Pons (tissue), 1 donor: ENCODE measurements around the gene CCDC184.

ENCODE experiments used
- DNase-seq: peaks from one replicate; pipeline ENCODE4 v3.0.0-alpha.2; 2016; ENCODE audit warnings: low spot score

The CCDC184 gene

DNA sequence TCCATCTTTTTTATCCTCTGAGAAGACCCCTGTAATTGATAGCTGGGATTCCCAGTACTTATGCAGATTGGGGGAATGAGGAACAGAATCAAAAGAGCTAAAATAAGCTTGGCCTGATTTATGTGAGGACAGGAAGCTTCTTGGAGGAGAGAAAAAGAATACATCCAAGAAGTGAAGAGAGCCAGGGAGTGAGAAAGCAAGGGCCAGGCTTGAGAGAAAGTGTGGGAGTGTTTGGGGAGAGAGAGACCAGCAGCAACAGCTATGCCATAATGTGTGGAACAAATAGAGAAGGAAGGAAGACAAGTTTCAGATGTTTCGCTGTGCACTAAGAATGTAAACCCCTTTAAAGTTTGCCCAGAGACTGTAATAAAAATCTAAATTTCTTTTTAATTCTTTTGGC, 4.0 kb upstream of the CCDC184 start:
- no peak for DNase-seq

DNA sequence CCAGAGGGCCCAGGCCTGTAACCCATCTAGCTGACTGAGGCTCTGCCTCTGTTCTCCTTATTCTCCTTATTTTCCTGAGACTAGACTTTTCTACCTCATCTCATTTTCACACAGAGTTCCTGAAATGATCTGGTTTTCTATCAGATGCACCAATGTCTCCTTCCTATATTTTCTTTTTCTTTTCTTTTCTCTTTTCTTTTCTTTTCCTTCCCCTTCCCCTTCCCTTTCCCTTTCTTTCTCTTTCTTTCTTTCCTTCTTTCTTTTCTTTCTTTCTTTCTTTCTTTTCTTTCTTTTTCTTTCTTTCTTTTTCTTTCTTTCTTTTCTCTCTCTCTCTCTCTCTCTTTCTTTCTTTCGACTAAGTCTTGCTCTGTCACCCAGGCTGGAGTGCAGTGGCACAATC, 3.0 kb upstream of the CCDC184 start:
- no peak for DNase-seq

DNA sequence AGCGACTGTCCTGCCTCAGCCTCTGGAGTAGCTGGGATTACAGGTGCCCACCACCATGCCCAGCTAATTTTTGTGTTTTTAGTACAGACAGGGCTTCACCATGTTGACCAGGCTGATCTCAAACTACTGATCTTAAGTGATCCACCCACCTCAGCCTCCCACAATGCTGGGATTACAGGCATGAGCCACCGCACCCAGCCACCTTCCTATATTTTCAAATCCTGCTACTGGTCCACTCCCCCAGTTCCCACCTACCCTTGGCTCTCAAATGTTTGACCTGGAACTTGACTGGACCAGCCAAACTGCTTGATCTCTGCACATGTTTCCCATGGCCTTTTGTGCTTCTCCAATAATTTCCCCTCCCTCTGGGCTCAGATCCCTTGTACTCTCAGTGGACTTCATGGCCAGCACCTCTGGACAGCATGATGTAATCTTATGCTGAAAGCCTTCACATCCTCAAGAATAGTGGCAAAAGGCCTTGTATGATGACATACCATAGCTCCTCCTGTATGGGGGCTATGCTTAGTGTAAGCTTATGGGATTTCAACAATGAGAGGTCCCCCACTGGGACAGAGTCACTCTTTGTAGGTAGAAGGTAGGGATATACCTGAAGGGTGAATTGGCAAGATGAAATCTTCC, 2.5 kb upstream of the CCDC184 start:
- DNase-seq = no peak

GRCh38 chr12:48182631-48183030, 813 bp upstream of the CCDC184 start:
- no peak for DNase-seq

- DNase-seq = no peak
Observed at GRCh38 chr12:48183876-48184548, 568 bp downstream of the CCDC184 start.

- no peak for DNase-seq
Observed at GRCh38 chr12:48184549-48184922, 1.1 kb downstream of the CCDC184 start.

DNA sequence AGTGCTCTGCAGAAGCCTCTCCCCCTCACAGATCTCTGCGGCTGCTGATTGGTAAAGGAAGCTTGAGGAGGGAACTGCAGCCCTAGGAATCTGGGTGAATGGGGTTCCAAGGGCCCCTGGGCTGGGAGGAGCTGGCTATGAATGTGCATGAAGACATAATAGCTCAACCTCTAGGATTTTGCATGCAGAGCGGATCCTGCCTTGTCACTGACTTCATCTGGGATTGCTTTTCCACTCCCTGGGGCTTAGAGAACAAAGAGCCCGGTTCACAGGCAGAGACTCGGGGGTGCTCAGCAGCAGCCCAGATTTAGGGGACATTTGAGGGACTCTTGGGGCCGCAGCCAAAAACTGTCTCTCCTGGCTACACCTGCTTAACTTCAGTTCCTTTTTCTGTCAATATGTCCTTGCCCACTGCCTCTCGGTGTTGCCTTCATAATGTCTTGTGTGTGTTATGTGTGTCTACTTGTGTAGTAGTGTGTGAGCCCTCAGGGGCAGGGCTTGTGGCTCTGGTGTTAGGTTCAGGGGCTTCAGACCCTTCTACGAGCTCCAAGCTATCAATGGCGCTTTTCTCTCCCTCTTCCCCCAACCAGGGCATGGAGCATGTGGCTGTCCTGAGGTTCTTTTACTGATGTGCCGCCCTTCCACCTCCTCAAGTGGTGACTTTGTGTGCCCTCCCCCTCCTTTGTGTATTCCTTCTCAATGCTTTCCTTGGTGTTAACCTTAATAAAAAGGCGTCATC, 1.9 kb downstream of the CCDC184 start:
- DNase-seq = no peak

DNA sequence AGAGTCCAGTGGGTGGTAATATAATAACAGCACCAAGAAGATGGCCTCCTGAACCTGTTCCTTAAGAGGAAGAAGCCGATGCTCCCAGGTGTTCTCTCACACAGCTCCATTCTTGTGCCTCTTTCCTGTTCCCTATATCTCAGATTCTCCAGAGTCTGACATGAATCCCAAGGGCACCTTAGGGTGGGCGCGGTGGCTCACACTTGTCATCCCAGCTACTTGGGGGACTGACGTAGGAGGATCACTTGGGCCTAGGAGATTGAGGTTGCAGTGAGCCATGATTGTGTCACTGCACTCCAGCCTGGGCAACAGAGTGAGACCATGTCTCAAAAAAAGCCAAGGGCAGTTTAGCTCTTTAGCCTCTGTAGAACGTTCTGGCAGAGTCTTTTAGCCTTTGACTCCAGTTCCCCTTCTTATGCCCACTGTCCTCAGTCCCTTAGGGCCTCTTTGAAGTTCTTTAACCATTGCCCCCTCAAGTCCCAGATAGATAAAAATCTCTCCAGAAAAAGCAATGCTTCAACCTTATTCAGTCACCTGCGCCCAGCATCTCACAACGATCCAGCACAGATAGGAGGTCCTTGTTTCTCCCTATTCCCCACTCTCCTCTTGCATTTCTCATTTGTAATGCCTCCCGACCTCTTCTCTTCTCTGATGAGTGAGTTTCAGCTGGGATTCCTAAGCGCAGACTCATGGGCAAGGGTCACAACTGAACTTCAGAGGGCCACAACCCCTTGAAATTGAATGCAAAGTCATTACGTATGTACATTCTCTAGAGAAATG, 4.7 kb downstream of the CCDC184 start:
- DNase-seq = no peak

DNA sequence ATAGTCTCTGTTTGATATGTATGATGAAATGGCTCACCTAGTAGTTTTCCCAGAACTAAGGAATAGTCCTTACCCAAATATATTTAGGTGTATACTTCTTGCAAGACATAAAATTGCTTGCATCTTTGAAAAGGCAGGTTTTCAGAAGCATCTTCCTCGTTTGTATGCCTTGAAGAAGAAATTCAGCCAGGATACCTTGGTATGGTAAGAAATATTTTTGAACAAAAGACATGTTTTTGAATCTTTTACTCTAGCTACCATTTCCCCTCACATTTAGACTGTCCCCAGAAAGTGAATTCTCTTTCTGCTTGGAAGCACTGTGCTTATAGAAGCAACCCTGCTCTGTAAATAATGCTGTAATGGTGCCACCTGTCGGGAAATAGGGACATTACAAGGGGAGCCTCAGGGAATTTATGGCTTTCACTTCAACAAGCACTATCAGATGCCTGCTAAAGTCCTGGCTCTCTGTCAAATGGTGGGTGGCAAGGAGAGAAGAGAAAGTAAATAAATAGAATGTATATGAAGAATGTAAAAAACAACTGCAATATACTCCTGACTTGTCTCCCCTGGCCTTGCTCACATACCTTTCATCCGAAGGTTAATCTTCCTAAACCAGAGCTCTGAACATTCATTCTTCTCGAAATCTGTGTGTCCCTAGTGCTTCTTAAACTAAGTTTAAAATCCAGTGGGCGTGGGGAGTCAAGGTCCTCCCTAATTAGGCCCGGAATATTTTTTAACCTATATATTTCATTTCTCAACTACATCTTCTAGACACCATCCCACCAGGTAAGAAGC, 6.1 kb downstream of the CCDC184 start:
- peak; percentile 89 for DNase-seq

- no peak for DNase-seq
Observed at GRCh38 chr12:48191096-48191495, 7.7 kb downstream of the CCDC184 start.

DNA sequence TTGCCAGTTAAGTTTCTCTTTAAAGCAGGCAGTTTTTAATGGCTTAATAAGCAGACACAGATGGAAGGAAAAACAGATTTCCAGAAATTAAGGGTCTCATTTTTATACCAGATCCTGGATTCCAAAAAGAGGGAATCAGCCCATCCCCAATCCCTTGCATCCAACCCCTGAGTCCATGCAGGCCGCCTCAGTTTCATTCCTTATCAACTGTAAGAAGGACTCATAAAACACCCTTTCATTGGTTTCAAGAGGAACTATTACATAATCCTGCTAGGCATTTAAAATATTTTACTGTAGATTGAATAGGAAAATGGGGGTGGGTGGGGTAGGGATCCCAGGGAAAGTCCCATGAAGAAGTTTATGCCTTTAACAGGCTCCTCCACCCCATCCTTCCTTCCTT, 9.4 kb downstream of the CCDC184 start:
- DNase-seq = no peak

GRCh38 chr12:48193623-48194022, 10.2 kb downstream of the CCDC184 start:
- no peak for DNase-seq

DNA sequence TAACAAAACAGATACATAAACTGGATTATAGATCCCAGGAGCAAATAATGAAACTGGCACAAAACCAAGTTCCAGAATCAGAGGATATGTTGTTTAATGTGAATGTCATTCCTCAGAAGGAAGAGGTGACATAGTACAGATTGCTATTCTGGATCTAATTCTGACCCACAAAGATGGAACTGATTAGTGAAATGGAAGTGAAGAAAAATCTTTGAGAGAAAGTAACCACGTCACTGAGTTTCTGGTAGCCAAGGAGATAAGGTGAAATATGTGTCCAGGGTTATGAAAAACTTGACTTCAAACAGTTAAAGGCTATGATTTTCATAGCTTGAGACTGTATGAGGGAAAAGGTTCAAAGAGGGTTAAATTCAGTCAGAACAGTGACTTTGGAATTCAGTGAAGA, 11.4 kb downstream of the CCDC184 start:
- no peak for DNase-seq

DNA sequence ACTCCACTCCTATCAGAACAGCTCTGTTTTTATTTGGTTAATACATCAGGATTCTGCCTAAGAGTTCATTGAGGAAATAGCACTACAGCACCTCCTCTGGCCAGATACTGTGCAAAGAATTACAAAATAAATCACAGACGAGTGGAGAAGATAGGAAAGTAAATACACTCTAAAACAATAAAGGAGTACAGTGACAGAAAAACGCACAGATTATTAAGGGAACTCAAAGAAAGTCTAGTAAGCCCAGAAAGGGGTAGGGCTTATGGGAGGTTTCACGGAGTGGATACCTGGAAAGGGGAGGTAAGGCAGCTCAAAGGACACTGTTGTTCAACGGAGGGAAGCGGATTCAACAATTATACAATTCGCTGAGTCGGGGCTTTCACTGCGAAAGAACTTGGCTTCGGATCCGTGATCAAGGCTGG, 14.1 kb downstream of the CCDC184 start:
- DNase-seq = peak; percentile 77

GRCh38 chr12:48197971-48198671, 14.7 kb downstream of the CCDC184 start:
- DNase-seq = peak; percentile 92

GRCh38 chr12:48198672-48198971, 15.2 kb downstream of the CCDC184 start:
- no peak for DNase-seq

- DNase-seq = no peak
Observed at GRCh38 chr12:48198985-48199384, 15.5 kb downstream of the CCDC184 start.

- DNase-seq = no peak
Observed at GRCh38 chr12:48199774-48200221, 16.4 kb downstream of the CCDC184 start.

- DNase-seq = no peak
Observed at GRCh38 chr12:48201091-48201490, 17.6 kb downstream of the CCDC184 start.

- DNase-seq = no peak
Observed at GRCh38 chr12:48201516-48201915, 18.1 kb downstream of the CCDC184 start.

GRCh38 chr12:48202766-48203165, 19.3 kb downstream of the CCDC184 start:
- DNase-seq = no peak
